Esophagus muscularis mucosa (tissue), 4 donors: ENCODE measurements around the gene PRKN. TPM values are rescaled to one million over a fixed set of nuclear protein-coding genes. Genes with fewer than 3 reads are reported as not detected.

Source experiments
- DNase-seq: peaks from one replicate; pipeline ENCODE4 v3.0.0-alpha.2; 2017; ENCODE audit errors: extremely low spot score
- H3K27ac ChIP-seq, 4 donors: fragments of 200-600 bp; sonication (generic); replicated peaks in 1 of 4; 1 replicate in 3 of 4; 2 replicates in 1 of 4; pipeline ENCODE4 v1.5.1; 2016 to 2019; ENCODE audit warnings: mild to moderate bottlenecking in 1 of 4
- H3K27me3 ChIP-seq, 4 donors: fragments of 200-600 bp; sonication (generic); one replicate each; pipeline versions ENCODE4 v1.5.1 to v1.6.0; 2016 to 2019
- H3K36me3 ChIP-seq, 4 donors: fragments of 200-600 bp; sonication (generic); one replicate each; pipeline ENCODE4 v1.5.1; 2016 to 2019
- H3K4me1 ChIP-seq, 4 donors: fragments of 200-600 bp; sonication (generic); one replicate each; pipeline ENCODE4 v1.5.1; 2016 to 2019
- H3K4me3 ChIP-seq, 4 donors: fragments of 200-600 bp; sonication (generic); 1 replicate in 2 of 4; 2 replicates in 2 of 4; pipeline ENCODE4 v1.5.1; 2016 to 2019; ENCODE audit warnings: mild to moderate bottlenecking in 4 of 4, moderate library complexity in 1 of 4
- H3K9me3 ChIP-seq, 4 donors: fragments of 200-600 bp; sonication (generic); 1 replicate in 3 of 4; 2 replicates in 1 of 4; pipeline ENCODE4 v1.5.1; 2016 to 2019
- EP300 ChIP-seq: sonication (generic); formaldehyde crosslinking; IDR thresholded peaks from one replicate; pipeline ENCODE4 v1.6.1; 2017; ENCODE audit warnings: antibody characterized with exemption
- POLR2A ChIP-seq: fragments of 450-650 bp; IDR thresholded peaks from one replicate; pipeline ENCODE4 v1.6.1; 2017; ENCODE audit warnings: antibody characterized with exemption, moderate library complexity, mild to moderate bottlenecking, low read depth
- POLR2AphosphoS5 ChIP-seq, 2 donors: sonication (generic); formaldehyde crosslinking; IDR thresholded peaks; one replicate each; pipeline ENCODE4 v1.6.1; 2017; ENCODE audit warnings: antibody characterized with exemption in 2 of 2
- WGBS: methylation state at CpG from one replicate; pipeline ENCODE4 v1.1.5; 2018; 5-methylcytosine and 5-hydroxymethylcytosine counted together
- intact Hi-C: fragments of 100-400 bp; cut with DNase I; formaldehyde crosslinking; loops from one replicate; pipeline ENCODE4 v1.15.1; 2023
- total RNA-seq, 4 donors: library from RNA; depleted of rRNA; stranded (reverse); fragments of >200 nt; gene quantifications; one replicate each; pipeline versions ENCODE4 v1.1.0 to v1.2.1, GENCODE V29; 2016
- TF ChIP-seq, protein P1 (sequence below), 3 experiments: fragments of 200-600 bp in 2 of 3; fragments of 450-650 bp in 1 of 3; sonication (generic) in 2 of 3; IDR thresholded peaks; one replicate each; pipeline ENCODE4 v1.5.1; 2017 to 2019; ENCODE audit warnings: antibody characterized with exemption in 3 of 3, mild to moderate bottlenecking in 2 of 3, moderate library complexity in 1 of 3

PRKN gene
- total RNA-seq, 4 donors from 2014 or later: 9.6 to 14.5 (median 10.8) TPM

DNA sequence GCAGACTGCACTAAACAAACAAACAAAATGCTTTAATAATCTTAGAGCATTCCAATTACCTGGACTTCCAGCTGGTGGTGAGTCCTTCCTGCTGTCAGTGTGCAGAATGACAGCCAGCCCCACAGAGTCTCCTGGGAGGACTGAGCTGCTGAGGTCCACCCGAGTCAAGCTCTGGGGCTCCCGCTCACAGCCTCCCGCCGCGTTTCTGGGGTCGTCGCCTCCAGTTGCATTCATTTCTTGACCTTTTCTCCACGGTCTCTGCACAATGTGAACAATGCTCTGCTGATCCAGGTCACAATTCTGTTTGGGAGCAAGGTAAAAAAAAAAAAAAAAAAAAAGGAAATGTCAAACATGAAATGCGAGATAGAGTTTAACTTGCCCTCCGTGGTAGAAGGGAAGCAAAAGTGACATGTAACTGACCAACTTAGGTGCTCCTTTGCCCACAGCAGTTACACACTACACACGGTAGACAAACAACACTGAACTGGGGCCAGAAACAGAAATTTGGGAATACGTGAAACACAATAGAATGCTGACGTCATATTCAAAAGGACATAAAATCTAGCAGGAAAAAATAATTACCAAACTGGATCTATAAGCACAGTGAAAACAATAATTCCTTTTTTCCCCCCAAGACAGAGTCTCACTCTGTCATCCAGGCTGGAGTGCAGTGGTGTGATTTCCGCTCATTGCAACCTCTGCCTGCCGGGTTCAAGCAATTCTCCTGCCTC lies 464.9 kb downstream of the PRKN start:
- intact Hi-C loops: no loop called here
- Histone ChIP-seq H3K4me1 (peaks cover 0 to 6% (median 2%) of the 10 kb centered on the region in 4 donors), H3K36me3 (no peaks in the 10 kb centered on the region), H3K4me3 (no peak overlapping the region), H3K27ac (no peak overlapping the region), H3K27me3 (no peaks in the 10 kb centered on the region), H3K9me3 (no peaks in the 10 kb centered on the region)
- no peak for DNase-seq
- TF ChIP-seq, protein P1, sequence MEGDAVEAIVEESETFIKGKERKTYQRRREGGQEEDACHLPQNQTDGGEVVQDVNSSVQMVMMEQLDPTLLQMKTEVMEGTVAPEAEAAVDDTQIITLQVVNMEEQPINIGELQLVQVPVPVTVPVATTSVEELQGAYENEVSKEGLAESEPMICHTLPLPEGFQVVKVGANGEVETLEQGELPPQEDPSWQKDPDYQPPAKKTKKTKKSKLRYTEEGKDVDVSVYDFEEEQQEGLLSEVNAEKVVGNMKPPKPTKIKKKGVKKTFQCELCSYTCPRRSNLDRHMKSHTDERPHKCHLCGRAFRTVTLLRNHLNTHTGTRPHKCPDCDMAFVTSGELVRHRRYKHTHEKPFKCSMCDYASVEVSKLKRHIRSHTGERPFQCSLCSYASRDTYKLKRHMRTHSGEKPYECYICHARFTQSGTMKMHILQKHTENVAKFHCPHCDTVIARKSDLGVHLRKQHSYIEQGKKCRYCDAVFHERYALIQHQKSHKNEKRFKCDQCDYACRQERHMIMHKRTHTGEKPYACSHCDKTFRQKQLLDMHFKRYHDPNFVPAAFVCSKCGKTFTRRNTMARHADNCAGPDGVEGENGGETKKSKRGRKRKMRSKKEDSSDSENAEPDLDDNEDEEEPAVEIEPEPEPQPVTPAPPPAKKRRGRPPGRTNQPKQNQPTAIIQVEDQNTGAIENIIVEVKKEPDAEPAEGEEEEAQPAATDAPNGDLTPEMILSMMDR (IDR thresholded peaks at IDR 0.05): no peak
- TF ChIP-seq EP300: no peak
- TF ChIP-seq POLR2A: no peak
- no peak for TF ChIP-seq POLR2AphosphoS5 (IDR thresholded peaks at IDR 0.05)
- 87% methylated on average over 15 of the region's 15 CpGs for WGBS

DNA sequence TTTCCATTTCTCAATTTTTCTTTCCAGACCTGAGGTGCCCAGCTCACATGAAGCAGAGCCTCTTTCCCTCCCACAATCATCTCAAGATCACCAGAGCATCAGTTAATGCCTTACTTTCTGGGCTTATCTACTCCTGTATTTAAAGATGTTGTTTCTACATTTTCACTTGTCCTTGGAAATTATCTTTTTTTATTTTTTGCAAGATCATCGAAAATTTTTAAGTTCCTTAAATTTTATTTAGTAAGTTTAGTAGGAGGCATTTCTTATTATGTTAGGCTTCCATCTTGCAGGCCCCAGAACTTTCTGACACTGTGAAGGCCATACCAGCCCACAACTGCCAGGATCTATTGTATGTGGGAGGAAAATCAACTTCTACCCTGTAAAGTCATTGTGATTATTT lies 466.0 kb downstream of the PRKN start:
- no peak overlapping the region for H3K27ac ChIP-seq
- 87% methylated on average over 1 of the region's 1 CpG for WGBS

DNA sequence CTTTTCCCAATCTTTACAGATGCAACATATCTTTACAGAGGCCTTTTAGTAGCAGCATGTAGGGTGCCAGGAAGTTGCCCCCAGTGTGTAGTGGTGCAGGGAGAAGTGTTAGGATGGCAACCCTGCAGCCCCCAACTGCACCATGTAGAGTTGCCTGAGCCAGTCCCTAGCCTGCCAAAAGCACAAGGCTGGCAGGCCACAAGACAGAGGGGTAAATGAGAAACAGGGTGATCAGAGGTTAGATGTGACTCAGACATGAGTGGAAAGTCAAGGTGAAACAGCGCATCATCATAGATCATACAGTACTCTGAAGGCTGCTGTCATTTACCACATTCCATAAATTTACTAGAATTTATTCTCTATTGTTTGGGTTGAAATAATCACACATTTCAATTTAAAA lies 467.5 kb downstream of the PRKN start:
- TF ChIP-seq EP300 (no peak), POLR2AphosphoS5 (IDR thresholded peaks at IDR 0.05) (no peak), POLR2A (no peak)
- TF ChIP-seq, protein P1 (IDR thresholded peaks at IDR 0.05): no peak
- WGBS: 95% methylated on average over 1 of the region's 1 CpG

More for the DNA sequence above, 466.0 kb downstream of the PRKN start:
- Histone ChIP-seq H3K4me1 (no peaks in the 10 kb centered on the region), H3K9me3 (no peaks in the 10 kb centered on the region), H3K36me3 (no peaks in the 10 kb centered on the region), H3K4me3 (no peak overlapping the region), H3K27me3 (no peaks in the 10 kb centered on the region)
- intact Hi-C loops: no loop called here
- no peak for DNase-seq
- no peak for TF ChIP-seq POLR2A
- TF ChIP-seq, protein P1 (IDR thresholded peaks at IDR 0.05): no peak
- no peak for TF ChIP-seq POLR2AphosphoS5 (IDR thresholded peaks at IDR 0.05)
- no peak for TF ChIP-seq EP300

DNA sequence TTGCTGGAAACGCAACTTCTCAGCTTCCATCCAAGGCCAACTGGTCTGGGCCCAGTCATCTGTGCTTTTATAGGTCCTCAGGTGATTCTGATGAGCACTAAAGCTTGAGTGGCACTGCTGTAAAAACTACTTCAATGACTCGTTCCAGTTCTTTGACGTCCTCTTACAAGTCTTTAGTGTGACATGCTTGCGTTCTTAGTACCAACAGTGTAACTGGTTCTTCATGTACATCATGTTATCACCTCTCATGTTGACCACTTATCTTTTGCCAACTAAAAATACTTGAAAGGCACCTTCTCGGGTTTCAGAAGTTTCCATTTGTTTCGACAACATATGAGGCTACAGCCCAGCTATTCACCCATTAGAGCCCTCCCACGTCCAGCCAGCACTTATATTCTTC lies 468.9 kb downstream of the PRKN start:
- intact Hi-C loops: no loop called here
- no peak overlapping the region for H3K27ac ChIP-seq

More for the DNA sequence above, 467.5 kb downstream of the PRKN start:
- Histone ChIP-seq H3K9me3 (no peaks in the 10 kb centered on the region), H3K36me3 (no peaks in the 10 kb centered on the region), H3K27ac (no peak overlapping the region), H3K4me3 (no peak overlapping the region), H3K4me1 (no peaks in the 10 kb centered on the region), H3K27me3 (no peaks in the 10 kb centered on the region)
- intact Hi-C loops: no loop called here
- no peak for DNase-seq

More for the DNA sequence above, 468.9 kb downstream of the PRKN start:
- TF ChIP-seq, protein P1 (IDR thresholded peaks at IDR 0.05): no peak
- Histone ChIP-seq H3K4me3 (no peak overlapping the region), H3K27me3 (no peaks in the 10 kb centered on the region), H3K36me3 (no peaks in the 10 kb centered on the region), H3K9me3 (no peaks in the 10 kb centered on the region), H3K4me1 (no peaks in the 10 kb centered on the region)
- 92% methylated on average over 7 of the region's 7 CpGs for WGBS
- DNase-seq: no peak
